ENCODE measurements around the gene MAST2. TPM values are rescaled to one million over a fixed set of nuclear protein-coding genes. Genes with fewer than 3 reads are reported as not detected.

Gene MAST2
- total and polyA plus RNA-seq, 2 donors (not counting 3 experiments of a cell fraction or from before 2014, with no cell fraction given) = 25.0 to 41.2 TPM

- no peaks in the 10 kb centered on the region for H3K9me3 ChIP-seq (replicated peaks; ENCODE audit: control insufficient read depth, insufficient read depth, low read length)
- no peaks in the 10 kb centered on the region for H3K79me2 ChIP-seq (ENCODE audit: control insufficient read depth, insufficient read depth, low read length)
- no peaks in the 10 kb centered on the region for H3K9me1 ChIP-seq (replicated peaks; ENCODE audit: control insufficient read depth, extremely low read depth, insufficient read depth, low read length)
- dilution Hi-C loops (cut with MboI; ENCODE audit: extremely low pct_ligation_motif_present, low sequenced_read_pairs) = loop anchor here (25.0 kb wide), 1 partner anchor 157 kb away; the partner anchor contains the start of genes P3R3URF, POMGNT1 and TSPAN1
- H4K20me1 ChIP-seq (replicated peaks; ENCODE audit: control insufficient read depth, extremely low read depth, insufficient read depth, low read length) = no peaks in the 10 kb centered on the region
- H3K4me2 ChIP-seq (ENCODE audit: insufficient read depth, low read length) = no peak overlapping the region
- TF ChIP-seq MYC (IDR thresholded peaks at IDR 0.05; ENCODE audit: low read depth, low read length) (no peak), MAX (IDR thresholded peaks at IDR 0.05; ENCODE audit: insufficient read depth, insufficient read length) (no peak), JUN (IDR thresholded peaks at IDR 0.05; ENCODE audit: borderline replicate concordance, insufficient read depth, insufficient read length, low read depth) (no peak), CTCF (IDR thresholded peaks at IDR 0.05; ENCODE audit: extremely low read depth in 1 of 2, insufficient read depth in 1 of 2, low read depth in 1 of 2, low read length in 2 of 2) (no peak), POLR2A (IDR thresholded peaks at IDR 0.05; ENCODE audit: low read depth, low read length) (no peak), EZH2 (IDR thresholded peaks at IDR 0.05; ENCODE audit: borderline replicate concordance, low read depth, low read length, severe bottlenecking) (no peak)
- DNase-seq (ENCODE audit: low read depth, low spot score) (no peak), FAIRE-seq (no peak)
- no TSS peak for BruUV-seq (replicated peaks)
- H3K36me3 ChIP-seq (ENCODE audit: control insufficient read depth in 2 of 2, extremely low read depth in 1 of 2, insufficient read depth in 2 of 2, low read length in 2 of 2) = peaks cover 0 to 5% of the 10 kb centered on the region in 2 experiments
- H3K4me3 ChIP-seq (replicated peaks in 1 of 3; ENCODE audit: insufficient read depth in 1 of 3, low read depth in 1 of 3, low read length in 3 of 3) = no peak overlapping the region
- intact Hi-C loops (cut with micrococcal nuclease) = no loop called here
- no peaks in the 10 kb centered on the region for H3K4me1 ChIP-seq (ENCODE audit: control insufficient read depth, extremely low read depth, insufficient read depth, low read length)
- POLR2A ChIA-PET = no interaction called here
- H2AFZ ChIP-seq (ENCODE audit: low read depth, low read length) = no peak overlapping the region
- CTCF ChIA-PET = interaction anchor here (1.9 kb wide), 1 partner anchor 193 kb away, joined by 6 read pairs; no protein-coding TSS in a partner anchor
- H3K9ac ChIP-seq (replicated peaks; ENCODE audit: extremely low read depth, insufficient read depth, low read length) = no peak overlapping the region
- H3K27me3 ChIP-seq (ENCODE audit: control insufficient read depth in 2 of 2, insufficient read depth in 2 of 2, low read length in 2 of 2) = no peaks in the 10 kb centered on the region
- H3K27ac ChIP-seq (ENCODE audit: insufficient read depth, low read depth, low read length) = no peak overlapping the region
These were observed 226.9 kb downstream of the MAST2 start for GRCh38 chr1:46030074-46030870.

All from endothelial cell of umbilical vein (primary cell).